BLaER1 (cell line): ENCODE data around the gene FSIP1.

Experiments
- H3K27ac ChIP-seq: shearing (Covaris generic); formaldehyde crosslinking; 2 replicates; pipeline ENCODE4 v1.8.1; 2022
- H3K27me3 ChIP-seq: shearing (Covaris generic); formaldehyde crosslinking; 2 replicates; pipeline ENCODE4 v1.8.1; 2022
- H3K36me3 ChIP-seq: shearing (Covaris generic); formaldehyde crosslinking; 2 replicates; pipeline ENCODE4 v1.8.1; 2022
- H3K4me1 ChIP-seq: shearing (Covaris generic); formaldehyde crosslinking; 2 replicates; pipeline ENCODE4 v1.8.1; 2022
- H3K4me2 ChIP-seq: shearing (Covaris generic); formaldehyde crosslinking; 2 replicates; pipeline ENCODE4 v1.8.1; 2022
- H3K4me3 ChIP-seq: shearing (Covaris generic); formaldehyde crosslinking; 2 replicates; pipeline ENCODE4 v1.8.1; 2022
- H3K9ac ChIP-seq: shearing (Covaris generic); formaldehyde crosslinking; 2 replicates; pipeline ENCODE4 v1.8.1; 2022
- H3K9me3 ChIP-seq: shearing (Covaris generic); formaldehyde crosslinking; 2 replicates; pipeline ENCODE4 v1.8.1; 2022
- H4K20me1 ChIP-seq: shearing (Covaris generic); formaldehyde crosslinking; 2 replicates; pipeline ENCODE4 v1.8.1; 2022
- Cebpa-rat ChIP-seq: shearing (Covaris generic); IDR thresholded peaks from 2 replicates; pipeline ENCODE4 v1.8.1; 2022

FSIP1 gene

DNA sequence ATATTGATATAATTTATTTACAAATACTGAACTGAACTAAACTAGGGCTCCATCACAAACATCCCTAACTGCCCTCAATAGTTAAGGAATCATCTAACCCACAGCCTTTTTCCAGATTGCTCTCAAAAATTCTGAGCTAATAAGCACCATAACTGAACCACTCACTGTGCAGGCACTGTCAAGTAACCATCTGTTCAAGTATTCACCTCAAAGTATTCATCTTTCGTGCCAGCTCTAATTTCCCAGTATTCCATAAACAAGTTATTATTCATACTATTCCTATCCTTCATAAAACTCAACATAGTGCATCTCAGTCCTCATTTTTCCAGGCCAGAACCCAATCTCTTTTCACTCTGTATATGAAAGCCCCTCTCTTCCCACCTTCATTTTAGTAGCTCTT, 160.7 kb downstream of the FSIP1 start:
- H3K4me1 ChIP-seq, result peaks cover 29% of the 10 kb centered on the region
- no peak overlapping the region for H3K9ac ChIP-seq
- H3K36me3 ChIP-seq, result no peaks in the 10 kb centered on the region
- H3K27ac ChIP-seq, result no peak overlapping the region
- TF ChIP-seq Cebpa-rat, result no peak
- no peak overlapping the region for H3K4me3 ChIP-seq
- no peaks in the 10 kb centered on the region for H4K20me1 ChIP-seq
- H3K4me2 ChIP-seq, result no peak overlapping the region
- no peaks in the 10 kb centered on the region for H3K27me3 ChIP-seq
- peaks cover 9% of the 10 kb centered on the region for H3K9me3 ChIP-seq

DNA sequence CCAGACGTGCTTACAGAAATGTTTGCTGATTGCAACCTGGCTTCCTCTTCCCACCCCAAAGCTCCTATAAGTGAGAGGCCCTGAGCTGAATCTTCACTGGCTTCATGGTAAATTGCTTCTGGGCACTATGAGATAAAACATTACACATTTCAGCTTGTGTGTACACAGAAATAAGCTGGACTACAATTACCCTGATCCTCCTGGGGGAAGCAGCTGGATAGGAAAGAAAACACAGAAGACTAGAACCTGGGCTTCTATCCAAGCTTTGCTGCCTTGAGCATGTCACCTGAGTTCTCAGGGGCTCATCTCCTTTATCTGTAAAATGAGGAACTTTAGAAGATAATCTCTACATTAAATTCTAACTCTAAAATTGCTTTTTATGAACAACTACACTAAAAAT, 161.4 kb downstream of the FSIP1 start:
- no peak overlapping the region for H3K27ac ChIP-seq
- H3K4me3 ChIP-seq, result no peak overlapping the region
- H3K9me3 ChIP-seq, result peaks cover 2% of the 10 kb centered on the region
- no peaks in the 10 kb centered on the region for H3K36me3 ChIP-seq
- peaks cover 29% of the 10 kb centered on the region for H3K4me1 ChIP-seq
- no peaks in the 10 kb centered on the region for H4K20me1 ChIP-seq
- TF ChIP-seq Cebpa-rat, result no peak
- H3K9ac ChIP-seq, result no peak overlapping the region
- no peaks in the 10 kb centered on the region for H3K27me3 ChIP-seq
- no peak overlapping the region for H3K4me2 ChIP-seq

DNA sequence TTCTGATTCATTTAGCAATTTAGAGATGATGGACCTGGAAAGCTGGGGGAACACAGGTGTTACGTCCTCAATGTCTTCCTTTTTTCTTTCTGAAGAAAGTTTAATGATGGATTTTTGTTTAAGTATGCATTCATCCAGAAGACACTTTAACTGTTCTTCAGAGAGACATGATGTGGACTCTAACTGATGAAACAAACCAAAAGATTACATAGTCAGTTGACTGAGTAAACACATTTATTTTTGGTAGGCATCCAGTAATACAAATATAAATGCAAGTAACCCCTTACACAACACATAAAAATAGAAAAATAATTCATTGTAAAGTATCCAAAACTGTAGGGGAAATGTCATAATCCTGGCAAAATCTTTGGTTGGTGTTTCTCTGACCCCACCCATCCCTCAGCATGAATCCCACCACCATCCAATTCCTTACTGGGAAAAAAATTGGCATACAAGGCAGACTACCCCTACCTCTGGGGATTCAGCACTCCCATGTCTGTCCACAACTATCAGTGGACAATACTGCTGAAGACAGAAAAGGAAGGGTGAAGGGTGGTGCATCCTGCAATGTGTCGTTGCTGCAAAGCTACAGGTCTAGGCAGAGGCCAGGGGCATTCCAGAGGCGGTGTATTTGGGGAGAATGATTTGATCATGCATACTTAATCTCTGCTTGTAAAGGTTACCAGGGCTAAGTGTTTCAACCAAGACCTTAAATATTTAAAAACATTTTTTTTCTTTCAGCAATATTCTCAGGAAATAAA, 164.4 kb downstream of the FSIP1 start:
- Histone ChIP-seq H3K4me1 (peaks cover 4% of the 10 kb centered on the region; the same call in 1 of the 2 replicates), H3K27me3 (no peaks in the 10 kb centered on the region), H3K27ac (no peak overlapping the region), H3K4me2 (no peak overlapping the region), H3K9me3 (no peaks in the 10 kb centered on the region), H3K9ac (no peak overlapping the region), H3K4me3 (no peak overlapping the region), H4K20me1 (no peaks in the 10 kb centered on the region), H3K36me3 (no peaks in the 10 kb centered on the region)
- no peak for TF ChIP-seq Cebpa-rat

DNA sequence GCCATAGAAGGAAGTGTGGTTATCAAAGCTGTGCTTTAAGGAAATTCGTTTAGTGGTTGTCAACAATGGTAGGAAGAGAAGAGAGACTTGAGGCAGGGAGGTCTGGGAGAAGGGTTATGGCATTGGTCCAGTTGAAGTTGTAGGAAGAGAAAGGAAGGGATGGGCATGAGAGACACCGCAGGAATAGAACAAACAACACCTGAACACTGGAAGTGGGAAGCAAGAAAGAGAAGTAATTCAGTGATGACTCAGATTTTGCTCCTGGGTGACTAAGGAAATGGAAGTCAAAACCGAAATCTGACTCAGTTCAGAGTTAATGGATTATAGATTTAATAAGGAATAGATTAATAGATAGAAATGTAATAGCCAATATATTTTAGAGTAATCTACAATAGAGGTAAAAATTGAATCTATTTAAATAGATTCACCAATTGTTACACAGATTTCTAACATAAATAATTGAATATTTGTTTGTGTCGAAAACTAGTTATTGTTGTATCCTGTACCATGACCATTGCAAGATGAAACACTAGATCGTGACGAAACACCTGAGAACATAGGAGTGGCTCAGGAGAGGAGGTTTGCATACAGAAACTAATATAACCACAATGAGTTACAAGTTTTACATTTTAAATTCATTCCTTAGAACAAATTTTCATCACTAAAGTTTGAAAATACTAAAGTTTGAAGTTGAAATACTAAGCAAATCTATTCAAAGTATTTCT, 165.7 kb downstream of the FSIP1 start:
- no peaks in the 10 kb centered on the region for H3K4me1 ChIP-seq
- no peak overlapping the region for H3K9ac ChIP-seq
- H3K27me3 ChIP-seq, result no peaks in the 10 kb centered on the region
- no peak overlapping the region for H3K4me3 ChIP-seq
- no peaks in the 10 kb centered on the region for H4K20me1 ChIP-seq
- H3K9me3 ChIP-seq, result no peaks in the 10 kb centered on the region
- H3K4me2 ChIP-seq, result no peak overlapping the region
- no peak for TF ChIP-seq Cebpa-rat
- H3K36me3 ChIP-seq, result no peaks in the 10 kb centered on the region
- no peak overlapping the region for H3K27ac ChIP-seq

DNA sequence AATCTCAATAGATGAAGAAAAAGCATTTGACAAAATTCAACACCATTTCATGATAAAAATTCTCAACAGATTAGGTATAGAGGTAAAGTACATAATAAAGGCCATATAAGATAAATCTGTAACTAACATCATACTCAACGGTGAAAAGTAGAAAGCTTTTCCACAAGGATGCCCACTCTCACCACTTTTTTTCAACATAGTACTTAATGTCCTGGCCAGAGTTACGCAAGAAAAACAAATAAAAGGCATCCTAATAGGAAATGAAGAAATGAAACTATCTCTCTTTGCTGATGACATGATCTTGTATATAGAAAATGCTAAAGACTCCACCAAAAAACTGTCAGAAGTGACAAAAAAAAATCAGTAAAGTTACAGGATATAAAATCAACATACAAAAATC, 168.8 kb downstream of the FSIP1 start:
- Histone ChIP-seq H3K9ac (no peak overlapping the region), H3K4me2 (no peak overlapping the region), H3K4me3 (no peak overlapping the region), H3K4me1 (no peaks in the 10 kb centered on the region), H3K27ac (no peak overlapping the region), H4K20me1 (no peaks in the 10 kb centered on the region), H3K27me3 (no peaks in the 10 kb centered on the region), H3K9me3 (peaks cover 19% of the 10 kb centered on the region), H3K36me3 (no peaks in the 10 kb centered on the region)
- TF ChIP-seq Cebpa-rat, result no peak

DNA sequence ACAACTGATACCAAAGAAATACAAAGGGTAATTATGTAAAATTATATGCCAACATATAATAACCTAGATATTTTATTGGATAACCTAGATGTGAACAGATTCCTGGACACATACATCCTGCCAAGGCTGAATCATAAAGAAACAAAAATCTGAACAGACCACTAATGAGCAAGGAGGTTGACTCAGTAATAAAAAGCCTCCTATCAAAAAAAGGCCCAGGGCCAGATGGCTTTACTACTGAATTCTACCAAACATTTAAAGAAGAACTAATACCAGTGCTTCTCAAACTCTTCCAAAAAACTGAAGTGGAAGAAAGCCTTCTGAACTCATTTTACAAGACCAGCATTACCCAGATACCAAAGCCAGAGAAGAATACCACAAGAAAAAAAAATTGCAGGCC, 169.4 kb downstream of the FSIP1 start:
- H3K4me1 ChIP-seq, result no peaks in the 10 kb centered on the region
- no peaks in the 10 kb centered on the region for H4K20me1 ChIP-seq
- H3K9ac ChIP-seq, result no peak overlapping the region
- H3K4me3 ChIP-seq, result no peak overlapping the region
- H3K27ac ChIP-seq, result no peak overlapping the region
- no peak overlapping the region for H3K4me2 ChIP-seq
- no peak for TF ChIP-seq Cebpa-rat
- H3K36me3 ChIP-seq, result no peaks in the 10 kb centered on the region
- peaks cover 19% of the 10 kb centered on the region for H3K9me3 ChIP-seq
- no peaks in the 10 kb centered on the region for H3K27me3 ChIP-seq

DNA sequence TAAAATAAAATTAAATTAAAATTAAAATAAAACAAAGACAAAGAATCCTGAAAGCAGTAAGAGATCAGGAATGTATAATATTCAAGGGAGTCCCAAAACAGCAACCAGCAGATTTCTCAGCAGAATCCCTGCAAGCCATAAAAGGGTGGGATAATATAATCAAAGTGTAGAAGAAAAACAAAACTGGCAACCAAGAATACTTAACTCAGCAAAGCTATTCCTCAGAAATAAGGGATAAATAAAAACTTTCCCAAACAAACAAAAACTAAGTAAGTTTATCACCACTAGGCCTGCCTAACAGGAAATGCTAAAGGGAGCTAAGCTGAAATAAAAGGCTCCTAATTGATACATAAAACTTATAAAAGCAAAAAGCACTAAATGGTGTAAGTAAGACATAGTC, 172.0 kb downstream of the FSIP1 start:
- Histone ChIP-seq H3K4me3 (no peak overlapping the region), H3K27ac (no peak overlapping the region), H3K36me3 (no peaks in the 10 kb centered on the region), H4K20me1 (no peaks in the 10 kb centered on the region), H3K27me3 (no peaks in the 10 kb centered on the region), H3K9ac (no peak overlapping the region), H3K4me2 (no peak overlapping the region), H3K4me1 (no peaks in the 10 kb centered on the region), H3K9me3 (peaks cover 19% of the 10 kb centered on the region)
- no peak for TF ChIP-seq Cebpa-rat

DNA sequence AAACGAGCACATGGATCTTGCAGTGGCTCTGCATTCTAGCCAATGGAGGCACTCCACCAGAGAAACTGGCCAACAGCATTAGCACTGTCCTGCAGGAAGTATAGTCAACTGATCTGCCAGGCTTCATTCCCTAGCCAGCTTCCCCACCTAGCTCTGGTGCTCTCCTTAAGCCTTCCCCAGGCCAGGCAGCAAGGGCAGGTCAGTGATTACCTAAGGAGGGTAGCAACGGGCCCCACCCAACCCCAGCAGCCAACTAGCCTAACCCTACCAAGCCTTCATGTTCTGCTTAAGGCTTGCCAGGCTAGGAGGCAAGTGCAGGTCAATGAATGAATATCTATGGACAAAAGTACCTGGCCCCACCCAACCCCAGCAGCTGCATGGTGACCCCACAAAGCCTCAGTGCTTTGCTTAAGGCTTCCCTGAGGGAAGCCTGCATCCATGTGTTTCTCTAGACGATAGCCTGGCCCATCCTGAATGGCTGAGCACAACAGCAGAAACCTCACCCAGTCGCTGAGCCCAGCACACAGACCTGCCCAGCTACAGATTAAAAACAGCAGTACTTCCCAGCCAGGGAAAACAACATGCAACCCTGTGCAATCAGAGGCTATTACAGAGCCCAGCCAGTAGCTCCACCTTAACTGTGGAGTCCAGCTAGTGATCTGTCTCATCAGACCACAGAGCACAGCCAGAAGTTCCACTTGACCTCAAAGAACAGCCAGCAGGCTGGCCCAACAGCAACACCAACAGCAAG, 173.3 kb downstream of the FSIP1 start:
- no peak overlapping the region for H3K9ac ChIP-seq
- no peak for TF ChIP-seq Cebpa-rat
- H3K27ac ChIP-seq, result no peak overlapping the region
- H3K9me3 ChIP-seq, result peaks cover 19% of the 10 kb centered on the region
- no peaks in the 10 kb centered on the region for H3K4me1 ChIP-seq
- H3K27me3 ChIP-seq, result no peaks in the 10 kb centered on the region
- H3K36me3 ChIP-seq, result no peaks in the 10 kb centered on the region
- no peak overlapping the region for H3K4me3 ChIP-seq
- no peak overlapping the region for H3K4me2 ChIP-seq
- H4K20me1 ChIP-seq, result no peaks in the 10 kb centered on the region

DNA sequence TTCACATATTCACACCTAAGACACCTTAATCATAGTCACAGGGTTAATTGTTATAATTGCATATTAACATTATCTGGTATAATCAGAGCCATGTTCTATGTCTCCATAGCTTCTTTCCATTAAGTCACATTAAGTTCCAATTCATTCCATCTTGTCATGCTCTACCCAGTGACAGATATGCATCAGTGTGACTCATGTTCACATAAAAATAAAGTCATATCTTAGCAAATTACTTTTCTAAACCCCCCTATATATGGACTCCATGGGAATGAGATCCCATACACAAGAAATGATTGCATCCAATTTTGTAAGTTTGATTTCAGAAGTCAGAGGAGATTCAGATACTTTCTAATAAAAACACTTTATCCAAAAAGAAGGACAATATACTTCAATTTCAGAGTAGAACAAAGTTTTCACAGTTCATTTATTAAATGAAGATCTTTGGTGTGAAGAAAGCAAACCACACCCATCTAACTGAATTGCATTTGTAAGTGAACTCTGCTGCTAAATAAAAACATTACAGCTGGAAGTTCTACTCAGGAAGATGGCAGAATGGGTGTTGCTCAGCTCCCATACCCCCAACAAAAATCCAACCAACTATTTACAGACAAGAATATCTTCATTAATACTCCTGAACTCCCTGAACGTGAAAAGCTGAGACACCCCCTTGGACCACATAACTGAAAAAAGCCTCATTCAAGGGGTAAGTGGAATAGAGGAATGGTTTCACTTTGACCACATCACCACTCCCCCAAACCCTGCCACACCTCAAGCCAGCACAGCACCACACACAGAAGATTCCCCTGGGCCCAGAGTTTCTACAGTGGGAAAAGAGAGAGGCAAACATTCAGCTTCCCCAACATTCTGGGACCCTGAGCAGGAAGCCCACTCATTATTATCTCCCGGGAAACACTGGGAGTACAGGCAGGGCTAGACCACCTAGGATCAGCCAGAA, 174.2 kb downstream of the FSIP1 start:
- Histone ChIP-seq H4K20me1 (no peaks in the 10 kb centered on the region), H3K9ac (no peak overlapping the region), H3K4me1 (no peaks in the 10 kb centered on the region), H3K27me3 (no peaks in the 10 kb centered on the region), H3K4me2 (no peak overlapping the region), H3K9me3 (peaks cover 19% of the 10 kb centered on the region), H3K36me3 (no peaks in the 10 kb centered on the region), H3K27ac (no peak overlapping the region), H3K4me3 (no peak overlapping the region)
- no peak for TF ChIP-seq Cebpa-rat
